Fibroblast of skin of abdomen (primary cell): Measurements from ENCODE around the gene TGFB1I1.
"Not testable (repeated sequence)": the region's sequence is repeated elsewhere in the genome, so short reads cannot be mapped to it uniquely, and the experiment has no call there.

Source experiments
- DNase-seq: peaks from one replicate; pipeline ENCODE4 v3.0.0-alpha.2; 2013

Gene TGFB1I1

DNA sequence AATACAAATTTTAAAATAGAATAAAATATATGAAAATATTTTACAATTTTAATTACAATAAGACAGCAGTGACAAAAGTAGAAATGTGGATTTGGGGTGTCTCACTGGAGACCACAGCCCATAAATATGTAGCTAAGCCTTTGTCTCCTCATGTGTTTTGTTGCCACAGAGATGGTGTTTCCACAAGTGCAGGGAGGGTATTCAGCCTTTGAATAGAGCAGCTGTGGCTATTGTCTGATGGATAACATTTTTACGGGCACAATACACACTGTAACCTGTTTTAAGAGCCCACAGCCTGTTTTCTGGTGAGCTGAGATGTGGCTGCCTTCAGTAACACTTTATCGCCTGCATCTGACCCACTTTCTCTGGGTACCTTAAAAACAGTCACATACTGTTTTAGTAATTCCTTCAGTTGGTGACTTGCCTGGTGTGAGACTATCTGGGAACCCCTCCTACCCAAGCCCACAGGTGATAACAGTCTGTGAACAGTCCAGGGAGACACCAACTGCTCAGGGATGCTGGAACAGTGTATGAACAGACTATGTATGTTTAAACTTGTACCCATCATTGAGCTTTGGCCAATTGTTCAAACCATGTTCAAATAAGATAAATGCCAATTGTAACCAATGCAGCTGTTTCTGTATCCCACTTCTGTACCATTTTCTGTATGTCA, 47.9 kb downstream of the TGFB1I1 start:
- DNase-seq, result no peak

DNA sequence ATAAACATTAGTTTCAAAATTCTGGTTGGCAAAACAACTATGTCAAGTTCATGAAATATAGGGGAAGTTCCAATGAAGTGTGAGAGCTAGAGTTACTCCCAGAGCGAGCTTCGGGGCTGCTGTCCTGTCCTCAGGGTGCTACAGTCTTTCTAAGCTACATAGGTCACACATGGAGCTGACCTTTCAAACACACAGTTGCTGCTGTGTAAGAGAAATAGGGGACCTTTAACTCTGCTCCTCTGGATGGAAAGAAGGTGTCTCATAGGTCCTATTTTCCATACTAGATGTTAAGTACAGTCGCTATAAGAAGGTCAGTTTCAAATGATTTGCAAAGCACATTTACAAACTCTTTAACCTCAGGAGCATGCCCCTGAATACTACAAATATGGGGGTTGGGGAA, 49.4 kb downstream of the TGFB1I1 start:
- DNase-seq, result no peak

- no peak for DNase-seq
Observed at GRCh38 chr16:31522071-31522470, 50.1 kb downstream of the TGFB1I1 start.

GRCh38 chr16:31523768-31524167, 51.8 kb downstream of the TGFB1I1 start:
- DNase-seq, result not testable (repeated sequence)

DNA sequence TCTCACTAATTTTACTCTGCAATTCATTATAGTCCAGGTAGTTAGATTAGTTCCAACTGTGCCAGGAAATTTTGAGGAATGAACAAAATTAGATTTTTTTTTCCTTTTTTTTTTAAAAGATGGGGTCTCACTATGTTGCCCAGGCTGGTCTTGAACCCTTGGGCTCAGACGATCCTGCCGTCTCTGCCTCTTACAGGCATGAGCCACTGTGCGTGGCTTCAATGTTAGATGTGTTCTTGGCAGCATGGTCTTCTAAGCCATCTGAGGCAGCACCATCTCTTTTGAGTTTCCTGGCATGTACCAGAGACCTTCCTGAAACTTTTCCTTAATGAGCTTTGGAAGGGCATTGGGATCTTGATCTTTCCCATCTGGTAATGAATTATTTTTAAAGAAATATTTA, 53.2 kb downstream of the TGFB1I1 start:
- DNase-seq, result no peak
